K562 (cell line): ENCODE measurements around the gene IL1F10. TPM values are rescaled to one million over a fixed set of nuclear protein-coding genes. Genes with fewer than 3 reads are reported as not detected.

Experiments used
- ATAC-seq: fragments of 200-7000 bp; cut with Tn5 transposase; 3 replicates; pipeline ENCODE4 v1.9.1; 2020; ENCODE audit warnings: moderate library complexity
- BruUV-seq: library from RNA; stranded (reverse); fragments of 400-500 nt; replicated peaks from 2 replicates; lab custom pipeline; 2021; lab: Mats Ljungman, UMichigan
- CTCF ChIA-PET: fragments of 300-600 bp; formaldehyde crosslinking; extraction: SDS; loops from one replicate; lab custom pipeline; 2021; ENCODE audit warnings: low intra/inter-chr PET ratio; lab: Yijun Ruan, JAX
- POLR2A ChIA-PET: fragments of 300-600, 350-650 bp; sonication (Branson Sonifier 250); formaldehyde crosslinking; extraction: SDS; loops from one replicate; lab custom pipeline; 2021; ENCODE audit warnings: antibody characterized with exemption, inconsistent platforms; lab: Yijun Ruan, JAX
- DNase-seq, 4 experiments: peaks; one replicate each; pipeline versions ENCODE4 v3.0.0 to v3.0.0-alpha.2; 2011 to 2018; ENCODE audit warnings: low spot score in 3 of 4, mixed read lengths in 3 of 4; ENCODE audit errors: extremely low read depth in 1 of 4
- FAIRE-seq: peaks from 2 replicates; lab custom pipeline; 2011; peaks lifted over from hg19 to GRCh38; lab: Jason Lieb, UNC
- H2AFZ ChIP-seq: 2 replicates; pipeline ENCODE4 v1.6.0; 2011; ENCODE audit warnings: low read depth, low read length, control low read depth, inconsistent platforms
- H3K27ac ChIP-seq: fragments of 200-600 bp; 3 replicates; pipeline ENCODE4 v1.8.0; 2011; ENCODE audit warnings: low read depth, mild to moderate bottlenecking, control low read depth, inconsistent platforms, low read length, moderate library complexity, mixed read lengths; ENCODE audit errors: extremely low read depth
- H3K27me3 ChIP-seq, 2 experiments: fragments of 300-600 bp in 1 of 2; 2 replicates in 1 of 2; 3 replicates in 1 of 2; pipeline versions ENCODE4 v1.6.0 to v1.8.0; 2011; ENCODE audit warnings: inconsistent platforms in 2 of 2, low read length in 2 of 2, mild to moderate bottlenecking in 1 of 2, mixed read lengths in 1 of 2, moderate library complexity in 1 of 2; ENCODE audit not compliant: control insufficient read depth in 2 of 2, insufficient read depth in 2 of 2
- H3K36me3 ChIP-seq: fragments of 300-600 bp; 3 replicates; pipeline ENCODE4 v1.8.0; 2011; ENCODE audit warnings: mild to moderate bottlenecking, low read length, inconsistent platforms; ENCODE audit not compliant: control insufficient read depth, insufficient read depth
- H3K4me1 ChIP-seq, 2 experiments: fragments of 200-600 bp in 1 of 2; replicated peaks in 1 of 2; 2 replicates in 1 of 2; 3 replicates in 1 of 2; pipeline versions ENCODE4 v1.5.1 to v1.8.0; 2011; ENCODE audit warnings: inconsistent platforms in 2 of 2, low read length in 2 of 2, mild to moderate bottlenecking in 1 of 2, mixed read lengths in 1 of 2, moderate library complexity in 1 of 2; ENCODE audit not compliant: control insufficient read depth in 2 of 2, insufficient read depth in 2 of 2
- H3K4me2 ChIP-seq: 2 replicates; pipeline ENCODE4 v1.6.1; 2011; ENCODE audit warnings: low read length, control low read depth, inconsistent platforms, mixed read lengths; ENCODE audit not compliant: insufficient read depth
- H3K4me3 ChIP-seq: fragments of 200-600 bp; sonication (generic), shearing (Covaris generic); 2 replicates; pipeline ENCODE4 v1.5.1; 2016; ENCODE audit warnings: control low read depth, inconsistent platforms
- H3K79me2 ChIP-seq: fragments of 200-600 bp; 3 replicates; pipeline ENCODE4 v1.8.0; 2011; ENCODE audit warnings: low read length, inconsistent platforms; ENCODE audit not compliant: control insufficient read depth, insufficient read depth
- H3K9ac ChIP-seq, 2 experiments: 2 replicates each; pipeline versions ENCODE4 v1.6.0 to v1.6.1; 2011; ENCODE audit warnings: low read depth in 2 of 2, low read length in 2 of 2, control low read depth in 1 of 2, inconsistent platforms in 1 of 2, mild to moderate bottlenecking in 1 of 2, mixed read lengths in 1 of 2; ENCODE audit not compliant: insufficient read depth in 1 of 2
- H3K9me1 ChIP-seq: one replicate; pipeline ENCODE4 v1.6.0; 2011; ENCODE audit warnings: inconsistent platforms, mild to moderate bottlenecking, low read length, moderate library complexity; ENCODE audit not compliant: control insufficient read depth, insufficient read depth
- H3K9me3 ChIP-seq: replicated peaks from 2 replicates; pipeline ENCODE4 v1.5.1; 2011; ENCODE audit warnings: low read depth, low read length, inconsistent platforms; ENCODE audit not compliant: control insufficient read depth, insufficient read depth
- H4K20me1 ChIP-seq: replicated peaks from 2 replicates; pipeline ENCODE4 v1.6.1; 2011; ENCODE audit warnings: low read length, inconsistent platforms, mixed read lengths; ENCODE audit not compliant: control insufficient read depth, insufficient read depth
- ARNT ChIP-seq, 2 experiments: fragments of 450-650 bp; IDR thresholded peaks; 2 replicates each; pipeline ENCODE4 v1.6.1; 2016; ENCODE audit warnings: mild to moderate bottlenecking in 1 of 2
- CREB3 ChIP-seq: fragments of 450-650 bp; conservative IDR thresholded peaks from 2 replicates; pipeline ENCODE4 v1.6.1; 2016; ENCODE audit warnings: missing genetic modification characterization, low read depth, mild to moderate bottlenecking, missing compliant biosample characterization, moderate library complexity
- DNMT1 ChIP-seq: fragments of 450-650 bp; IDR thresholded peaks from 2 replicates; pipeline ENCODE4 v1.6.1; 2016; ENCODE audit warnings: antibody characterized with exemption, mild to moderate bottlenecking
- GTF2A2 ChIP-seq: IDR thresholded peaks from 2 replicates; pipeline ENCODE4 v1.6.1; 2016; ENCODE audit warnings: mild to moderate bottlenecking, missing genetic modification characterization, missing compliant biosample characterization
- NFE2 ChIP-seq: IDR thresholded peaks from 2 replicates; pipeline ENCODE4 v1.6.1; 2014; ENCODE audit warnings: antibody characterized with exemption, low read depth
- PCBP1 ChIP-seq: fragments of 200-400 bp; formaldehyde crosslinking; IDR thresholded peaks from 2 replicates; pipeline ENCODE4 v1.6.1; 2018; ENCODE audit warnings: mild to moderate bottlenecking, low read depth, low read length; ENCODE audit not compliant: poor library complexity, severe bottlenecking
- TCF3 ChIP-seq: sonication (generic); formaldehyde crosslinking; IDR thresholded peaks from 2 replicates; pipeline ENCODE4 v1.4.0; 2020; ENCODE audit warnings: mild to moderate bottlenecking, missing genetic modification reagents
- ZKSCAN8 ChIP-seq: fragments of 200-800 bp; sonication (Bioruptor generic); IDR thresholded peaks from 2 replicates; pipeline ENCODE4 v1.6.1; 2016; ENCODE audit warnings: missing genetic modification characterization, missing compliant biosample characterization
- ZNF551 ChIP-seq: fragments of 250-450 bp; sonication (Bioruptor Pico); IDR thresholded peaks from 2 replicates; pipeline ENCODE4 v1.5.0; 2021; ENCODE audit warnings: mild to moderate bottlenecking, moderate library complexity
- WGBS: fragments of 100-300 bp; shearing (Covaris generic); methylation state at CpG from one replicate; pipeline ENCODE4 v1.1.6; 2016; ENCODE audit warnings: low coverage, mixed read lengths; ENCODE audit not compliant: insufficient coverage; ENCODE audit errors: missing lambda C conversion rate; 5-methylcytosine and 5-hydroxymethylcytosine counted together
- in situ Hi-C: fragments of 300-500 bp; cut with MboI; formaldehyde crosslinking; loops from 4 replicates; pipeline ENCODE4 v1.15.0; 2018; ENCODE audit warnings: inconsistent platforms, mixed read lengths
- intact Hi-C: fragments of 100-400 bp; cut with micrococcal nuclease; formaldehyde crosslinking; loops from 2 replicates; pipeline ENCODE4 v1.14.2; 2022
- polyA plus RNA-seq, 8 experiments: library from polyadenylated mRNA; depleted of rRNA in 4 of 8; stranded (reverse) in 5 of 8; unstranded in 3 of 8; fragments of >200 nt; fragmentation: Nextera tagmentation in 2 of 8; fragmentation: Illumina TruSeq in 1 of 8; extraction: Ambion mirVana in 2 of 8; extraction: Trizol in 1 of 8; gene quantifications; 2 replicates each; pipeline versions ENCODE4 v1.2.1 to v1.2.3, GENCODE V29; 2011 to 2014; ENCODE audit warnings: inconsistent platforms in 1 of 8, missing spikeins in 1 of 8
- total RNA-seq, 7 experiments: library from RNA; depleted of rRNA in 6 of 7; stranded (reverse); fragments of >200 nt in 6 of 7; fragmentation: Illumina TruSeq in 2 of 7; extraction: Trizol in 2 of 7; gene quantifications; 2 replicates each; pipeline versions ENCODE4 v1.2.1 to v1.2.3, GENCODE V29; 2011 to 2021; ENCODE audit warnings: low replicate concordance in 1 of 7
- TF ChIP-seq, protein P1 (sequence below): fragments of 250-450 bp; sonication (Bioruptor Pico); IDR thresholded peaks from 2 replicates; pipeline ENCODE4 v1.8.0; 2022; ENCODE audit warnings: inconsistent platforms, mild to moderate bottlenecking, moderate library complexity, borderline replicate concordance
- TF ChIP-seq, protein P2 (sequence below): fragments of 150-350 bp; IDR thresholded peaks from 2 replicates; pipeline ENCODE4 v1.6.1; 2014; ENCODE audit warnings: low read depth, mild to moderate bottlenecking, low read length, borderline replicate concordance

The IL1F10 gene
- total and polyA plus RNA-seq, 9 of the 15 experiments (the other 6 are each of a cell fraction or from before 2014, with no cell fraction given), result not detected

GRCh38 chr2:113024764-113025163 lies 43.0 kb upstream of the IL1F10 start (continued):
- TF ChIP-seq, protein P1, sequence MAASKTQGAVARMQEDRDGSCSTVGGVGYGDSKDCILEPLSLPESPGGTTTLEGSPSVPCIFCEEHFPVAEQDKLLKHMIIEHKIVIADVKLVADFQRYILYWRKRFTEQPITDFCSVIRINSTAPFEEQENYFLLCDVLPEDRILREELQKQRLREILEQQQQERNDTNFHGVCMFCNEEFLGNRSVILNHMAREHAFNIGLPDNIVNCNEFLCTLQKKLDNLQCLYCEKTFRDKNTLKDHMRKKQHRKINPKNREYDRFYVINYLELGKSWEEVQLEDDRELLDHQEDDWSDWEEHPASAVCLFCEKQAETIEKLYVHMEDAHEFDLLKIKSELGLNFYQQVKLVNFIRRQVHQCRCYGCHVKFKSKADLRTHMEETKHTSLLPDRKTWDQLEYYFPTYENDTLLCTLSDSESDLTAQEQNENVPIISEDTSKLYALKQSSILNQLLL (CRISPR knock-in tag), result no peak
- TF ChIP-seq TCF3 (CRISPR knock-in tag), result no peak
- TF ChIP-seq ARNT (IDR thresholded peaks at IDR 0.05), result no peak
- no peak for TF ChIP-seq ZNF551 (CRISPR knock-in tag)
- peak; percentile 76 for TF ChIP-seq NFE2

GRCh38 chr2:113025737-113026136 lies 42.0 kb upstream of the IL1F10 start:
- intact Hi-C loops, result no loop called here
- no TSS peak for BruUV-seq
- H3K79me2 ChIP-seq, result no peaks in the 10 kb centered on the region
- in situ Hi-C loops, result no loop called here
- no peaks in the 10 kb centered on the region for H3K9me3 ChIP-seq
- H3K4me2 ChIP-seq, result no peak overlapping the region
- CTCF ChIA-PET, result no interaction called here
- H3K4me1 ChIP-seq, result peaks cover 0 to 6% of the 10 kb centered on the region in 2 experiments; a peak in 1 of 5 replicates
- H3K9ac ChIP-seq, result no peak overlapping the region
- no peaks in the 10 kb centered on the region for H3K27me3 ChIP-seq
- no peak overlapping the region for H2AFZ ChIP-seq
- H3K4me3 ChIP-seq, result no peak overlapping the region
- DNase-seq (no peak), FAIRE-seq (no peak), ATAC-seq (no peak)
- WGBS, result 3% methylated on average over 2 of the region's 2 CpGs
- POLR2A ChIA-PET, result interaction anchor here (0.6 to 0.9 kb wide), 2 partner anchors 51 to 71 kb away, joined by 3 read pairs; no protein-coding TSS in a partner anchor
- H3K36me3 ChIP-seq, result no peaks in the 10 kb centered on the region
- no peaks in the 10 kb centered on the region for H3K9me1 ChIP-seq
- no peaks in the 10 kb centered on the region for H4K20me1 ChIP-seq
- no peak overlapping the region for H3K27ac ChIP-seq
- no peak for TF ChIP-seq CREB3 (tag)
- TF ChIP-seq DNMT1, result no peak
- TF ChIP-seq PCBP1, result no peak
- TF ChIP-seq GTF2A2, result no peak
- TF ChIP-seq, protein P2, sequence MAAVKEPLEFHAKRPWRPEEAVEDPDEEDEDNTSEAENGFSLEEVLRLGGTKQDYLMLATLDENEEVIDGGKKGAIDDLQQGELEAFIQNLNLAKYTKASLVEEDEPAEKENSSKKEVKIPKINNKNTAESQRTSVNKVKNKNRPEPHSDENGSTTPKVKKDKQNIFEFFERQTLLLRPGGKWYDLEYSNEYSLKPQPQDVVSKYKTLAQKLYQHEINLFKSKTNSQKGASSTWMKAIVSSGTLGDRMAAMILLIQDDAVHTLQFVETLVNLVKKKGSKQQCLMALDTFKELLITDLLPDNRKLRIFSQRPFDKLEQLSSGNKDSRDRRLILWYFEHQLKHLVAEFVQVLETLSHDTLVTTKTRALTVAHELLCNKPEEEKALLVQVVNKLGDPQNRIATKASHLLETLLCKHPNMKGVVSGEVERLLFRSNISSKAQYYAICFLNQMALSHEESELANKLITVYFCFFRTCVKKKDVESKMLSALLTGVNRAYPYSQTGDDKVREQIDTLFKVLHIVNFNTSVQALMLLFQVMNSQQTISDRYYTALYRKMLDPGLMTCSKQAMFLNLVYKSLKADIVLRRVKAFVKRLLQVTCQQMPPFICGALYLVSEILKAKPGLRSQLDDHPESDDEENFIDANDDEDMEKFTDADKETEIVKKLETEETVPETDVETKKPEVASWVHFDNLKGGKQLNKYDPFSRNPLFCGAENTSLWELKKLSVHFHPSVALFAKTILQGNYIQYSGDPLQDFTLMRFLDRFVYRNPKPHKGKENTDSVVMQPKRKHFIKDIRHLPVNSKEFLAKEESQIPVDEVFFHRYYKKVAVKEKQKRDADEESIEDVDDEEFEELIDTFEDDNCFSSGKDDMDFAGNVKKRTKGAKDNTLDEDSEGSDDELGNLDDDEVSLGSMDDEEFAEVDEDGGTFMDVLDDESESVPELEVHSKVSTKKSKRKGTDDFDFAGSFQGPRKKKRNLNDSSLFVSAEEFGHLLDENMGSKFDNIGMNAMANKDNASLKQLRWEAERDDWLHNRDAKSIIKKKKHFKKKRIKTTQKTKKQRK, result no peak
- no peak for TF ChIP-seq ZKSCAN8 (CRISPR knock-in tag)
